Measurements from ENCODE around the gene SLC13A4. TPM values are rescaled to one million over a fixed set of nuclear protein-coding genes. Genes with fewer than 3 reads are reported as not detected.
"Not testable (repeated sequence)": the region's sequence is repeated elsewhere in the genome, so short reads cannot be mapped to it uniquely, and the experiment has no call there.

Gene SLC13A4
- total RNA-seq, 2 donors from 2014 or later = 0.62 TPM; not detected in 1

DNA sequence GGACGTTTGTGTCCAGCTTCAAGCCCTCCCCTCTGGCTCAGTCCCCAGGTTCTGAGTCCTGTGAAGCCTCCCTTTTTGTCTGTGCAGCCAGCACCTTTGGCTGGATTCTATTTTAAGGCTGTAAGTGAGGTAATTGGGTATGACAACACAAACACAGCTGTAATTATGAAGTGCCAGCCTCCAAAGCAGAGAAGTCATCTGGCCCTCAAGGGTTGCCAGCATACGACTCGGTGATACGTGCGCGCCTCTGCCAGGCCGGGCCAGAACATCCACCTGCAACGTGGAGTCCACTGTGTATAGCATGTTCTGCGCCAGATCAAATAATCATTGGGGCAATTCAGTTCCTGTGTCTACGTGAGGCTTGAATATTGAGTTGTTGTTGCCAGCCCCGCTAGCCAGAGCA is 27.4 kb upstream of the SLC13A4 start:
- intact Hi-C loops (cut with DNase I) = no loop called here
- DNase-seq (ENCODE audit: low spot score) = no peak

- intact Hi-C loops (cut with DNase I) = no loop called here
- no peak for DNase-seq (ENCODE audit: low spot score)
Observed at GRCh38 chr7:135753616-135754413, 25.8 kb upstream of the SLC13A4 start.

- peak; percentile 89 for DNase-seq (ENCODE audit: low spot score)
- intact Hi-C loops (cut with DNase I) = loop anchor here in 1 of 2 donors (1.0 kb wide), 1 partner anchor 24 kb away; no protein-coding TSS in a partner anchor
Observed at GRCh38 chr7:135748770-135749169, 20.8 kb upstream of the SLC13A4 start, which contains the start of gene FAM180A. Gene FAM180A, minus strand, starts transcription at chr7:135748813. Its CDS starts 233 bp downstream, at chr7:135748580.

DNA sequence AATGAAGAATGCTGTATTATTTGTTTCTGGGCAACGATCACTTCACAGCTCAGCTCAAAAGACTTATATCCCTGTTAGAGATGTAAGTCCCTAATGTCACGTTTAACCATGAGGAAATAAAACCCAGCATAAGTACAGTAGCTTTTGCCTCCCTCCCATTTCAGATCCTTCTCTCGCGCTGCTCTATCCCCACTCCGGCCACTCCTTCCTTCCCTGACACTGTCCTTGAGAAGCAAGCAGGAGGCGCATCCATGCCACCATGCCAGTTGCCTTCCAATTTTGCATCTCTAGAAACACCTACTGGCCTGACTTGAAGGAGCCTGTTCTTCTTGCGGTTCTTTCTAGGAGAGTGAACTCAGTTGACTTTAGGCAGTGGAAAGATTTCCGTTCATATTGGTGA is 19.4 kb upstream of the SLC13A4 start:
- intact Hi-C loops (cut with DNase I) = no loop called here

GRCh38 chr7:135745703-135746312 is 17.8 kb upstream of the SLC13A4 start:
- intact Hi-C loops (cut with DNase I) = no loop called here
- peak; percentile 92 for DNase-seq (ENCODE audit: low spot score)

More for the DNA sequence above, 19.4 kb upstream of the SLC13A4 start:
- DNase-seq (ENCODE audit: low spot score) = no peak

DNA sequence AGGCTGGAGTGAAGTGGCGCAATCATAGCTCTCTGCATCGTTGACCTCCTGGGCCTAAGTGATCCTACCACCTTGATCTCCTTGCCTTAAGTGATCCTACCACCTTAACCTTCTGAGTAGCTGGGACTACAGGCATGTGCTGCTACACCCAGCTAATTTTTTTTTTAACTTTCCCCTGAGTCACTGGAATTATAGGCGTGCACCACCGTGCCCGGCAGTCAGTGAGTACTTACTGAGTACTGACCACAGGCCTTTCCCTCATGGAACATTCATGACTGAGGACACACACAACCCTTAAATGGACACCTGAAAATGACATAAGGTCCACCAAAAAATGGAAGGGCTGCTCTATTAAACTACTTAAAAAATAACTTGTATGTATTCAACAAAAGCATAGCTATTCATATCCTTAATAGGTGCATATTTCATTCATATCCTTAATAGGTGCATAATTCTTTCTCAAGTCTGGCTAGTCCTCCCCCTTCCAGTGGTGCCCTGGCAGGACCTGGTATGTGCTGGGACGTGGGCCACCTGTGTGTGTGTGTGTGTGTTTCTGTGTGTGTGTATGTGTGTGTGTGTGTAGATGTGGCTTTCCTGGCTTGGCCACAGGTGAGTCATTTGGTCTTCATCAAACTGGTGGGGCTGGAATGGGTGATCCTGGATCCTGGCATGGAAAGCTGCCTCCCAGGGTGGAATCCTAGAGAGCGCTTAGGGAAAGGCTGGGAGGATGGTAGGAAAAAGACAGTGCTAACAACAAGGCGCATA is 17.1 kb upstream of the SLC13A4 start:
- intact Hi-C loops (cut with DNase I) = no loop called here
- DNase-seq (ENCODE audit: low spot score) = no peak

GRCh38 chr7:135743907-135744731 is 16.1 kb upstream of the SLC13A4 start:
- DNase-seq (ENCODE audit: low spot score) = no peak
- intact Hi-C loops (cut with DNase I) = no loop called here

- intact Hi-C loops (cut with DNase I) = no loop called here
- no peak for DNase-seq (ENCODE audit: low spot score)
Observed at GRCh38 chr7:135742371-135742770, 14.4 kb upstream of the SLC13A4 start.

- intact Hi-C loops (cut with DNase I) = no loop called here
- no peak for DNase-seq (ENCODE audit: low spot score)
Observed at GRCh38 chr7:135741905-135742304, 13.9 kb upstream of the SLC13A4 start.

GRCh38 chr7:135740889-135741288 is 12.9 kb upstream of the SLC13A4 start:
- intact Hi-C loops (cut with DNase I) = no loop called here
- no peak for DNase-seq (ENCODE audit: low spot score)

- intact Hi-C loops (cut with DNase I) = loop anchor here in 1 of 2 donors (5.0 kb wide), 1 partner anchor 615 kb away; no protein-coding TSS in a partner anchor
Observed at GRCh38 chr7:135737306-135737647, 9.3 kb upstream of the SLC13A4 start.

DNA sequence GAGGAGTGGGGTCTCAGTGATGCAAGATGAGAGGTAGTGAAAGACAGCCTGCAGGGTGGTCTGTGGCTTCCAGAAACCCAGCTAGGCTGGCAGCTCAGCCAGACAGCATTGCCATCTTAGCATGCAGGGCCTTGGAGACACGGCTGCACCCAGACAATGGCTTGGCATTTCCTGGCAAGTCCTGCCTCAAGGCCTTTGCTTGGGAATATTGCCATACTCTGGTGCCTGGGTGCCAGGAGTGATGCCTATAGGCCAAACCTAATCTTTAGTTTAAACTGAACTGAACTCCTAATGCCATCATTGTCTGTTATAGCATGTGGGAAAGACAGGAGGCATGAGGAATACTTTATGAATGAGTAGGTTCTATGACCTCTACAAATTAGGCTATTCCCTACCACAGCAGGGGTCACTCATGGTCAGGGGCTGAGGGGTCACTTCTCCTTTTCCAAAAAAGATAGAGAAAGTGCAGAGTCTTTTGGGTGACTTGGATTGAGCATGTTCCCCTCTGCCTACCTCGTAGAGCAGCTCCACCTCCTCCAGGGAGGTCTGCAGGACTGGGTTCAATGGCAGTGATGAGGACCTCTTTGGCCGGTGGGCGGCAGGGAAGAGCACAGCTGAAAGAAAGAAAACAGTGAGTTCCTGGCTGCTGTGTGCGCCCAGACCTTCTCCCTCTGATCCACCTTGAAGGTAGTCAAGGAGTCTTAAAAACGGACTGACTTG is 8.8 kb upstream of the SLC13A4 start:
- no peak for DNase-seq (ENCODE audit: low spot score)
- intact Hi-C loops (cut with DNase I) = loop anchor here in 1 of 2 donors (5.0 kb wide), 1 partner anchor 616 kb away; no protein-coding TSS in a partner anchor

More at GRCh38 chr7:135737306-135737647, 9.3 kb upstream of the SLC13A4 start:
- DNase-seq (ENCODE audit: low spot score) = not testable (repeated sequence)

DNA sequence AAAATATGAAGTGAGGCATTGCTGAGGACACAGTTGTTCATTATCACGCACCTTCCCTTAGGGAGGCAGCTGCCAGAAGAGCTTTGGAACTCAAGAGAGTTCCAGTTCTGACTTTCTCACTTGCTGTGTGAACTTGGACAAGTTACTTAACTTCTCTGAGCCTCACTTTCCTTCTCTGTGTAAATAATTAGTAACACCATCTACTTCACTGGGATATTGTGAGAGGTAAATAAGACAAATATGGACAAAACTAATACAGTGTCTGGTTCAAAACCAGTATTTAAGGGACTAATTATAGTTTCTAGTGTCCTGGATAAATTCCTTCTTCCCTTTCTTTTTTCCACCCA is 6.3 kb upstream of the SLC13A4 start:
- intact Hi-C loops (cut with DNase I) = no loop called here
- no peak for DNase-seq (ENCODE audit: low spot score)

DNA sequence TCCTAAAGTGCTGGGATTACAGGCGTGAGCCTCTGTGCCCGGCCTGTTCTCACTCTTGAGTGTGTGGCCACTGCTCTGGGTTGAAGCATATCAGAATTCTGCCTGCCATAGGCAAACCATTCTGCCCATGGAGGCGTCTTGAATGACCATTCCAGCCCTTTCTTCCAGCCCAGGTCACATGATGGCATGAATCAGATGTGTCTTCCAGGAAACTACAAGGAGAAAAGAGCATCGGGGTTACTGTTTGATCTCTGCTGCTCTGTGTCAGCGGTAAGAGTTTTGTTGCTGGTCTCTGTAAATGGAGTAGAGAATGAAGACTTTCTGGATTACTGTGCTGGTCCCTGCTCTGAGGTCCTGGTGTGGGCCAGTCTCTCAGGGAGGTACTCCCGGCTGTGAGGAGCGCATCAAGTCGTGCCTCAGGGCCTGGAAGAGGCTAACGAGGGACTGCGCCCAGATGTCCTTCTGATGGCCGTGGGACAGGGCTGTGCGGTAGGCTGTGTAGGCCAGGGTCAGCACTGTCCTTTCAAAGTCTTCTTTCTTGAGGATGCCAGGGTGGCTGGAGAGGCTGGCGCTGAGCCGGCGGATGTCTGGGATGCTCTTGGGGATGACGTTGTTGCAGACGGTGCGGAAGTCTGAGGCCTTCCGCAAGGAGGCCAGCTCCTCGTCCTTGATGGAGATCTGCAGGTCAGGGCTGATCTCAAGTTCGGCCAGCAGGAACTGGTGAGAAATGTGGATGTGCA is 5.8 kb upstream of the SLC13A4 start:
- DNase-seq (ENCODE audit: low spot score) = no peak
- intact Hi-C loops (cut with DNase I) = no loop called here

DNA sequence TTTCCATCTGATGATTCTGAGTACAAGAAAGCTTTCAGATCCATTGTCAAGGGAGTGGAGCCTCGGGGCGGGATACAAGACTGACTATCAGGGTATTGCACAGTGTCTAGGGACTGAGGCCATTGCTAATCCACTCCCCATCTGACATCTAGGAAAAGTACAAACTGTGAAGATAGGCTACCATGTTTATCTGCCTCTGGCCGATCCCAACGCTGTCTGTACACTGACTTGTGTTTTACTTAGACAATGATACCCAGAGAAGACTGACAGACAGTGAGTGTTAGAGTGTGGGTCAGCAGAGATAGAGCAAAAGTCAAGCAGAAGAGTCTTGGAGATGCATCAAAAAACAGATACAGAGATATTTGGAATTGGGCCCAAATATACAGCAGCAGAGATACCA is 3.1 kb upstream of the SLC13A4 start:
- no peak for DNase-seq (ENCODE audit: low spot score)
- intact Hi-C loops (cut with DNase I) = no loop called here

DNA sequence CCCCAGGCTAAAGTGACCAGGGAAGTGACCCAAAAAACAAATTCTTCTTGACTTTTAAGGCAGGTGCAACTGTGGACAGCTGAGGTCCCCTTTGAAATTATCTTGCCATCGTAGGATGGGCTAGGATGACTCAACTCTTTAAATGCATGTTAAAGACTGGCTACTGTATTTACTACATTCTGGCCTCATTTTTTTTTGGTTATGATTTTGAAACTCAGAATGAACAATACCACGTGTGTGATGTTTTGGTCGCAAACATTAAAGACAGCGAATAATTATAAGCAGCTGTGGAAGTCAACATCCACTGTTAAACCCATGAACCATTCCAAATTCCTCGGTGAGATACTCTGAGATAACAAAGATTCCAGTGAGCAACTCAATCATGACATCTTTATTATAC is 1.2 kb upstream of the SLC13A4 start:
- DNase-seq (ENCODE audit: low spot score) = no peak
- intact Hi-C loops (cut with DNase I) = no loop called here

DNA sequence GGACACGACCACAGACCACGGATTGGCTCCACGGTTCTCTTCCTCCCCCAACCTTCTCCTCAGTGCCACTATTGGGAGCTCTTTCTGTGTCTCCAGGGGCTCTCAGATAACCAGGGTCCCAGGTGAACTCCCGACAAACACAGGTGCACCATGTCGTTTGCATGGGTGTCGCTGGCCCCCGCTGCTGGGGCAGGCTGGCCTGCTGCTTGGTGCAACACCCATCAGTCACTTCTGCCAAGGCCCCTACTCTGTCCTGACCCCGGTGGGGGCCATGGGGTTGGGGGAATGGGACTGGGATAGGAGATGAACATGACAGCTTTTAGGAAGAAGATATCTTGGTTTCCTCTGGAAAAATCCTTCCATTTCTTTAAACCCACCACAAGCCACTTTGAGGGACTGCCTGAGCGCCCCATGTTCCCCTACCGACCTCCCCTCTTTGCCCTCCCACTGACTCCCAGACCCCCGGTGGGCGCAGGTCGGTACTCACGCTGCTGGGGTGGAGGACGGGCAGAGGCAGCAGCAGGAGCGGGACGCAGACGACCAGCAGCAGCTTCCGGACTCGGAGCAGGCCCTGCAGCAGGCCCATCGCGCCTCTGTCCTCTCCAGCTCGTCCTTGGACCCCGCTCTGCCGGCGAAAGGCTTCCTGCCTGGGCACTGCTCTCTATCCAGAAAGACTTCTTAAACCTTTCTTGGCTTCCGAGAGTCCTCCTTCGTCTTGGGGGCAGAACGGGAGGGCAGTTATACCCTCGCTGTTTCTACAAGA is 894 bp downstream of the SLC13A4 start:
- intact Hi-C loops (cut with DNase I) = no loop called here

More for the DNA sequence above, 894 bp downstream of the SLC13A4 start:
- DNase-seq (ENCODE audit: low spot score) = no peak

Data from posterior vena cava (tissue), 2 donors.